ENCODE measurements around the gene PTPRK. TPM values are rescaled to one million over a fixed set of nuclear protein-coding genes. Genes with fewer than 3 reads are reported as not detected.

PTPRK gene
- total and polyA plus RNA-seq, 10 of the 15 experiments (the other 5 are each of a cell fraction or from before 2014, with no cell fraction given) = 0.23 to 1.9 (median 0.55) TPM

DNA sequence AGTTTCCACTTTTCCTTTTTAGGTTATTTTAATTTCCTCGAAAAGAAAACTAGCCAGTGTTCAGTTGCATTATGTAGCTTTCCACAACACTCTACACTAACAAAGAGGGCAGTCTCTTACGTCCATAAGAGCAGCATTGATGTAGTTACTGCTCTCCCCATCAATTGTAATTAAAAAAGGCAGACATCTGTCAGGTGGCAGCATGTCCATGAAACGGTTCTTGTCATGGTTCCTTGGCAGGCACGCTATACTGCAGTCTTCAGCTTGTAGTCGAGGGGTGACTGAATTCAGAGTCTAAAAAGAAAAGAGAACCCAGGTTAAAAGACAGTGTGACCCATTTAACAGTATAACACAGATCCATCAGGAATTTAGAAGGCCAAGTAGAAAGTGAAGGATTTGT, 539.4 kb downstream of the PTPRK start:
- ATAC-seq (no peak), FAIRE-seq (no peak), DNase-seq (ENCODE audit: low read depth, low spot score) (no peak)
- ChIA-PET RAD21 (ENCODE audit: unreplicated experiment) (no interaction called here), POLR2A (no interaction called here), SMC1A (ENCODE audit: uncharacterized antibody, unreplicated experiment) (interaction anchor here (0.6 to 1.3 kb wide), 2 partner anchors 13 to 38 kb away, joined by 3 to 5 read pairs; no protein-coding TSS in a partner anchor), CTCF (no interaction called here)
- intact Hi-C loops (cut with micrococcal nuclease; ENCODE audit: unreplicated experiment) (no loop called here), in situ Hi-C loops (cut with MboI) (no loop called here)
- WGBS (ENCODE audit: insufficient coverage, insufficient replicate concordance, low lambda C conversion rate, missing lambda C conversion rate) = 42% methylated on average over 5 of the region's 5 CpGs
- Histone ChIP-seq H3K4me3 (no peak overlapping the region), H3K27me3 (replicated peaks in 1 of 2; ENCODE audit: control insufficient read depth in 2 of 2, insufficient read depth in 2 of 2, low read length in 1 of 2) (no peaks in the 10 kb centered on the region), H3K9me3 (replicated peaks; ENCODE audit: control insufficient read depth, insufficient read depth, low read length) (no peaks in the 10 kb centered on the region), H3K79me2 (ENCODE audit: control insufficient read depth, insufficient read depth, low read length) (no peaks in the 10 kb centered on the region), H3K4me1 (ENCODE audit: control insufficient read depth, insufficient read depth, low read length) (no peaks in the 10 kb centered on the region), H3K9ac (ENCODE audit: control insufficient read depth, insufficient read depth, low read length) (no peak overlapping the region), H4K20me1 (ENCODE audit: control insufficient read depth, insufficient read depth) (no peaks in the 10 kb centered on the region), H3K4me2 (ENCODE audit: control insufficient read depth, insufficient read depth) (no peak overlapping the region), H3K27ac (ENCODE audit: control insufficient read depth, insufficient read depth) (no peak overlapping the region), H2AFZ (ENCODE audit: control insufficient read depth, low read depth, low read length) (no peak overlapping the region), H3K36me3 (ENCODE audit: control insufficient read depth in 2 of 2, insufficient read depth in 2 of 2, low read length in 1 of 2) (no peaks in the 10 kb centered on the region)
- BruUV-seq (replicated peaks) = no TSS peak
- TF ChIP-seq NFIC (IDR thresholded peaks at IDR 0.05; ENCODE audit: low read depth, low read length) = no peak
- no peak for TF ChIP-seq ZNF592 (IDR thresholded peaks at IDR 0.05)
- TF ChIP-seq, protein P1, sequence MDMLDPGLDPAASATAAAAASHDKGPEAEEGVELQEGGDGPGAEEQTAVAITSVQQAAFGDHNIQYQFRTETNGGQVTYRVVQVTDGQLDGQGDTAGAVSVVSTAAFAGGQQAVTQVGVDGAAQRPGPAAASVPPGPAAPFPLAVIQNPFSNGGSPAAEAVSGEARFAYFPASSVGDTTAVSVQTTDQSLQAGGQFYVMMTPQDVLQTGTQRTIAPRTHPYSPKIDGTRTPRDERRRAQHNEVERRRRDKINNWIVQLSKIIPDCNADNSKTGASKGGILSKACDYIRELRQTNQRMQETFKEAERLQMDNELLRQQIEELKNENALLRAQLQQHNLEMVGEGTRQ (IDR thresholded peaks at IDR 0.05; ENCODE audit: borderline replicate concordance, low read depth, low read length) = no peak
- TF ChIP-seq POLR2AphosphoS2 (IDR thresholded peaks at IDR 0.05; ENCODE audit: low read depth, low read length) = no peak
- no peak for TF ChIP-seq SIN3A (IDR thresholded peaks at IDR 0.05; ENCODE audit: low read depth, low read length)
- TF ChIP-seq, protein P2, sequence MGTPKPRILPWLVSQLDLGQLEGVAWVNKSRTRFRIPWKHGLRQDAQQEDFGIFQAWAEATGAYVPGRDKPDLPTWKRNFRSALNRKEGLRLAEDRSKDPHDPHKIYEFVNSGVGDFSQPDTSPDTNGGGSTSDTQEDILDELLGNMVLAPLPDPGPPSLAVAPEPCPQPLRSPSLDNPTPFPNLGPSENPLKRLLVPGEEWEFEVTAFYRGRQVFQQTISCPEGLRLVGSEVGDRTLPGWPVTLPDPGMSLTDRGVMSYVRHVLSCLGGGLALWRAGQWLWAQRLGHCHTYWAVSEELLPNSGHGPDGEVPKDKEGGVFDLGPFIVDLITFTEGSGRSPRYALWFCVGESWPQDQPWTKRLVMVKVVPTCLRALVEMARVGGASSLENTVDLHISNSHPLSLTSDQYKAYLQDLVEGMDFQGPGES (IDR thresholded peaks at IDR 0.05) = no peak
- TF ChIP-seq PKNOX1 (IDR thresholded peaks at IDR 0.05) = no peak
- TF ChIP-seq SUPT20H (IDR thresholded peaks at IDR 0.05; ENCODE audit: borderline replicate concordance, control insufficient read depth, low read depth, low read length) = no peak
- TF ChIP-seq E2F4 (IDR thresholded peaks at IDR 0.05; ENCODE audit: low read depth, low read length) = no peak
- no peak for TF ChIP-seq WRNIP1 (IDR thresholded peaks at IDR 0.05; ENCODE audit: borderline replicate concordance, low read depth, low read length)
- TF ChIP-seq NFXL1 (IDR thresholded peaks at IDR 0.05; ENCODE audit: borderline replicate concordance) = no peak
- TF ChIP-seq HSF1 (IDR thresholded peaks at IDR 0.05; ENCODE audit: low read depth, low read length) = no peak

All from GM12878 (cell line).